Measurements from ENCODE around the gene TRIM22.
"Not testable (repeated sequence)": the region's sequence is repeated elsewhere in the genome, so short reads cannot be mapped to it uniquely, and the experiment has no call there.

TRIM22 gene, protein sequence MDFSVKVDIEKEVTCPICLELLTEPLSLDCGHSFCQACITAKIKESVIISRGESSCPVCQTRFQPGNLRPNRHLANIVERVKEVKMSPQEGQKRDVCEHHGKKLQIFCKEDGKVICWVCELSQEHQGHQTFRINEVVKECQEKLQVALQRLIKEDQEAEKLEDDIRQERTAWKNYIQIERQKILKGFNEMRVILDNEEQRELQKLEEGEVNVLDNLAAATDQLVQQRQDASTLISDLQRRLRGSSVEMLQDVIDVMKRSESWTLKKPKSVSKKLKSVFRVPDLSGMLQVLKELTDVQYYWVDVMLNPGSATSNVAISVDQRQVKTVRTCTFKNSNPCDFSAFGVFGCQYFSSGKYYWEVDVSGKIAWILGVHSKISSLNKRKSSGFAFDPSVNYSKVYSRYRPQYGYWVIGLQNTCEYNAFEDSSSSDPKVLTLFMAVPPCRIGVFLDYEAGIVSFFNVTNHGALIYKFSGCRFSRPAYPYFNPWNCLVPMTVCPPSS

DNA sequence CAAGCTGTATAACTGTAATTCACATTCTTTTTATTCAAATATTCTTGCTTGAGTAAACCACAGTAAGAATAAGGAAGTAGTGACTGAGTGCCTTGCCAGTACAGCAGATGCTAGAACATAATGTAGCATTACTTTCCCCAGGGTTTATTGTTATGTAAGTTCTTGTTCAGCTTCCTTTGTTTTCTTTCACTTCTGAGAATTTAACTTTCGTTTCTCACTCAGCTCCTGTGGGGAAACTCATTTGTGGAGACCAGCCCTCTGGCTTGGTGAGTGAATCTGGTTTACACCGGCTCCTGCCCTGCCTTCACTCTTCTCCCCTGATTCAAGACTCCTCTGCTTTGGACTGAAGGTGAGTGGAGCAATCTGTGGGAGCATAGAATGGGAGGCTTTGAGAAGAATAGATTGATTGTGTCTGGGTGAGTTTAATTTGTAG is at the start of gene TRIM22:
Gene TRIM22 (plus strand): TSS at position 240 of the 433 bp plus-strand sequence. CDS start 6,443 bp downstream, outside the sequence.
- no peak for DNase-seq

DNA sequence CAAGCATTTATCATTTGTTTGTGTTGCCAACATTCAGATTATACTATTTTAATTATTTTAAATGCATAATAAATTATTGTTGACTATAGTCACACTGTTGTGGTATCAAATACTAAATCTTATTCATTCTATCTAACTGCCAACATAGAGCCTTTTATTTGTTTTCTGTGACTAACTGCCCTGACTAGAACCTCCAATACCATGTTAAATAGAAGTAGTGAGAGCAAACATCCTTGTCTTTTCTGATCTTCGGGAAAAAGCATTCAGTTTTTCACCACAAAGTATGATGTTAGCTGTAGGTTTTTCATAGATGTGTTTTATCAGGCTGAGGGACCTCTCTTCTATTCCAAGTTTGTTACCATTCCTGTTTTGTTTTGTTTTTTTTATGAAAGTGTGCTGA is 49.6 kb upstream of the TRIM22 start:
- DNase-seq: no peak

DNA sequence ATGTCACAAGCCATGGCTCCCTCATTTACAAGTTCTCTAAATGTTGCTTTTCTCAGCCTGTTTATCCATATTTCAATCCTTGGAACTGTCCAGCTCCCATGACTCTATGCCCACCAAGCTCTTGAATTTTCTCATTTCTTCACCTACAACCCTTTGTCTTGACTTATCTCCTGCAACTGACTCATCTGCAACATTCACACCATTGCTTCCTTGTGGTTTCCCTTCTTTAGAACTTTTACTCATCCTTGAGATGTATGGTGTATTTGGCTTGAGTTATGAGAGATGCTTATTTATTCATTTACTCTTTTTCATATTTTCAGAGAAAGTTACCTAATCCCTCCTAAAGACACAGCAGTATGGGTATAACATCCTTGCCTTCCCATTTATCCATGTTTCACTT is 46.0 kb upstream of the TRIM22 start:
- no peak for DNase-seq

DNA sequence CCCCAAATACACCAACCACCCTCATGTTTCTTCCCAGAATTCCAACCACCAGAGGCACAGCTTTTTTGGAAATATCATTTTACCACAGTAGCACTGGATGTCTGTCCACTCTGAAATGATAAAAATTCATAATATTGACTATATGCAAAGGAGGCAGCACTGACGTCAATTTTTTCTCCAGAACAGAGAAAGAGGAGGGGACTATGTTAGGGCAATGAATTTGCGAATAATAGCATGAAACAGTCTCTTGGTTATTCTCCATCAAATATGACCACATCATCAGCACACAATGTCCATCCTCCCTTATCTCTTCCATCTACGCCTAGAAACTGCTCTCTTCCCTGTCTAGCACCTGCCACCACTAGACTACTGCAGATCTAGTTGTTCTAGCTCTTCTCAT is 43.5 kb upstream of the TRIM22 start:
- no peak for DNase-seq

DNA sequence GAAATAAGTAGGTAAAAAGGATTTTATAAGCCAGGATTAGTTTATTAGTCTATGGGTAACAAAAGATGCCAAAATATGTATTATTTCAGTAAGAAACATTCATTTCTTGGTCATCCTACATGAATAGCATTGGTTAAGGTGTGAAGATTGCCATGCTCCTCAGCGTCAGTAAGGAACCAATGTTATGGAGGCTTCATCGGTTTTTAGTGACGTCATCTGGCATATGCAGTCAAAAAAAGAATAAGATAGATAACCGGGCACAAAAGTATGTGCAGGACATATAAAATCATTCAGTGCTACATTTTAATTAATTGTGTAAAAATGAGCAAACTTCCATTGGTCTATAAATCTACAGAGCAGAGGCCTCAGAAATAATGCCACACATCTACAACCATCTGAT is 34.1 kb upstream of the TRIM22 start:
- no peak for DNase-seq

DNA sequence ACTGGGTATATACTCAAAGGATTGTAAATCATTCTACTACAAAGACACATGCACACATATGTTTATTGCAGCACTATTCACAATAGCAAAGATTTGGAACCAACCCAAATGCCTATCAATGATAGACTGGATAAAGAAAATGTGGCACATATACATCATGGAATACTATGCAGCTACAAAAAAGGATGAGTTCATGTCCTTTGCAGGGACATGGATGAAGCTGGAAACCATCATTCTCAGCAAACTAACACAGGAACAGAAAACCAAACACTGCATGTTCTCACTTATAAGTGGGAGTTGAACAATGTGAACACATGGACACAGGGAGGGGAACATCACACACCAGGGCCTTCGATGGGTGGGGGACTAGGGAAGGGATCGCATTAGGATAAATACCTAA is 32.6 kb upstream of the TRIM22 start:
- DNase-seq: not testable (repeated sequence)

DNA sequence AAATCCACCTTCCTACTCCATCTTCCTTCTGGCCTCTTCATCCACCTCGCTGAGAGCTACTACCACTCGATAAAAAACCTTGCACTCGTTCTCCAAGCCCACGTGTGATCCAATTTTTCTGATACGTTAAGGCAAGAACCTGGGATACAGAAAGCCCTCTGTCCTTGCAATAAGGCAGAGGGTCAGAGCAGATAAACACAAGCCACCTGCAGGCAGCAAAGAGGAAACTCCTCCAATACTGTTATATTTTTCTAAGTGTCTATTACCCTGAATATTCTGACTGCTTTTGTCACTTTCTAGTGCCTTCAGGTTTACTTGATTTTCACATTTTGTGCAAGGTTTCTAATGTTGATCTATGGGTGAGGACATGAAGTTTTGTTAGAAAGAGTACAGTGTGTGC is 31.3 kb upstream of the TRIM22 start:
- DNase-seq: no peak

DNA sequence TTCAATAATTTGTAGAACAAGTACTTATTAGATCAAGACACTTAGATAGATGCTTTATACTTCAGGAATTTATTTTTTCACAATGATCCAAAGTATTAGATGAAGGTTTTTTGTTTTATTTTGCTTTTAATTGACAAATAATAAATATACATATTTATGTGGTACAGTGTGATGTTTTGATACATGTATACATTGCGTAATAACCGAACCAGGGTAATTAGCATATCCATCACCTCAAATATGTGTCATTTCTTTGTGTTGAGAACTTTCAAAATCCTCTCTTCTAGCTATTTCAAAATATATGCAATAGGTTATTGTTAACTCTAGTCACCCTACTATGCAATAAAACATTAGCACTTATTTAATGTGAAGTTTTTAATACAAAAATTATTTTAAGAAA is 26.1 kb upstream of the TRIM22 start:
- no peak for DNase-seq

DNA sequence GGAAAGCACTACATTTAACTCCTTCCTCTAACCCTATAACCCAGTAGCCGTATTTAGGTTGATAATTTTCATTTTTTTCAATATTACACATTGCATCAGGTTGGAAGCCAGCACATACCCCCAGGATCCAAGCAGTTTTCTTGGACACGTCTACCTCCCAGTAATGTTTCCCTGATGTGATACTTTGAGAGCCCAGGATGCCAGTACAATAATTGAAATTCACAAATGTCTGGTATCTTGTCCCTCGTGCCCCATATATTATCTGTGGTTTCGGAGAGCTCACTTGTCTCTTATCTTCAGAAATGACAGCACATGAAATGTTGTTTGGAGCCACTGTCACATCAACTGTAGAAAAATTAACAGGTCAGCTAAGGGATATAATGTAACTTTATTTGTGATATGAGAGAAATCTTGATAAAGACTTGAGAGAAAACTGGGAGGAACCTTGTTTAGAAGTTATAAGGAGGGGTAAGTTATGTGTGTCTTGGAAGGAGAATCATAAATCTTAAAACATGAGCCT is 24.5 kb upstream of the TRIM22 start:
- no peak for DNase-seq

DNA sequence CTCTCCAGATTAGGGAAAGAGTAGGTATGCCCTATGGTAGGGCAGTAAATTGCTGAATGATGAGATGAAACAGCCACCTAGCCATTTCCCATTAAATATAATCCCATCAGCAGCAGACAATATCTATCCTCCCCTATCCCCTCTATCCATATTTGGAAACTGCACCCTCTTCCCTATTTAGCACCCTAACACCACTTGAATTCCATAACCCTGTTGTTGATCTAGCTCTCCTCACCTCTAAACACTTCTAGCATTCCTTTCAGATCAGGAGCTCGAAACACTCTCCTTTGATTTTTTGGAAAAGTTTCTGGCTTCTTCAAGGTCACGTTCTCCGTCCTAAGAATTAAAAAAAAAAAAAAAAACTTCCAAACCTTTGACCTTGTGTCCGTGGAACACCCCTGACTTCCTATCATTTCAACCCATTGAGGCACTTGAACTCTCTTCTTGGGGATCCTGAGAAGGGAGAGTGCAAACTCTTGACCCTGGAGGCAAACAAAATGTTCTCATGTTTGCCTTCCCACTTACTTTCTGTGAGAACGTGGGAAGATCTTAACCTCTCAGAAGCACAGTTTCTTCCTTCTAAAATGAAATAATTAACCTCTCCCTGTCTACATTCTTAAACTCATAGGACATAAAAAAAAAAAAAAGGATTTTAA is 23.7 kb upstream of the TRIM22 start:
- DNase-seq: no peak

DNA sequence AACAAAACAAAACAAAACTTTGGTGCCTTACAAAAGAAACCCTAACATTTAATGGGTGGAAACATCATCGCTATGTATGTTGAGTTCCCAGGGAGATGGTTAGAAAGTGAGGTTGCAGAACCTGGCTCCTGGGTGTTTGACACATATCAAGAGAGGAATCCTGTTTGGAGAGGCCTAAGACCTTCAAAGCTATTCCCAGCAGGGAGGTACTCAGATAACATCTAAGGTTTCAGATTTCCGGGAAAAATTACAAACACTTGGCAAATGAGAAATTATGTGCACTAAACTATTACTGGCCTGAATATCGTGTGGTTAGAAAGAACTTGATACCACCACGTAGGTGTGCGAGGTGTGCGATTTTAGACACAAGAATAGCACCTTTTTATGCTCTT is 23.2 kb upstream of the TRIM22 start:
- no peak for DNase-seq

DNA sequence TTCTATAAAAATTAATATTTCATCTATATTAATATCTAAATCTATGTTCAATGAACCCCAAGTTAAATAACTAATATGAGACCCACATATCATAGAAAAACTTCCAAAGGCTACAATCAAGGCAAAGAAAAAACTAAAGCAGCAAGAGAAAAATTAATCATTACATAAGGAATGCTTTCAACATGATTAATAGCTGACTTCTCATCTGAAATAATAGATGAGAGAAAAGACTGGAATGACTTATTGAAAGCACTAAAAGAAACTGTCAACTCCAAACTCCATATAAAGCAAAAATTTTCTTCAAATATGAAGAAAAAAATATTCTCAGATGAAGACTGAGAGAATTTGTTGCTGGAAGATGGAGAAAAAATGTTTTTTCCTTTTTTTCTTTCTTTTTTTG is 17.8 kb upstream of the TRIM22 start:
- no peak for DNase-seq

DNA sequence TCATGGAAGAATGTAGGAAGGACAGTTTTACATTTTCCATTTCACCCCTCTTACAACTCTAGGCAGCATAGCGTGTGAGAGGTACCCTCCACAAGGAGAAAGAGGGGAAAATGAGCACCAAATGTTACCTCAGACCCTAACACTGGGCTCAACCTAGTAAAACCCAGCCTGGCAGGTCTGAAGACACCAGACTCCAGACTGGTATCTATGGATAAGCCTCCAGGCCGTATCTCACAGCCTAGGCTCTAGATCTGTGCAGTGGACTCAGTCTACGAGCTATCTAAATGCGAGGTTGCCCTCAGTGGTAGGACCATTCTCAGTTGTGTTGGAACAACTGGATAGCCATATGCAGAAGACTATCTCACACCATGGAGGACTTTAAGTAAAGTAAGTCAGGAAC is 15.2 kb upstream of the TRIM22 start:
- DNase-seq: no peak

DNA sequence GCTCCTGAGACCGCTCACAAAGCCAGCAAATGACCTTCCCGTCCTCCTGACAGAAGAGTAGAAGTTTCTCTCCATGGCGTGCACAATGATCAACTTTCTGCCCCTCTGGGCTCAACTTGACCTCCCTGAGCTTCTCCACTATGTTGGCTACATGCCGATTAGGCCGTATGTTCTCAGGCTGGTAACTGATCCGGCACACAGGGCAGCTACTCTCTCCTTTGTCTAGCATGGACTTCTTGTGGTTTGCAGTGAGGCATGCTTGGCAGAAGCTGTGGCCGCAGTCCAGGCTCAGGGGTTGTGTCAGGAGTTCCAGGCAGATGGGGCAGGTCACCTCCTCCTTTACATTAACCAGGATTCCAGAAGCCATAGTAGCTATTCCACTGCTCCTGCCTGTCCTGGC is 9.8 kb upstream of the TRIM22 start:
- no peak for DNase-seq

DNA sequence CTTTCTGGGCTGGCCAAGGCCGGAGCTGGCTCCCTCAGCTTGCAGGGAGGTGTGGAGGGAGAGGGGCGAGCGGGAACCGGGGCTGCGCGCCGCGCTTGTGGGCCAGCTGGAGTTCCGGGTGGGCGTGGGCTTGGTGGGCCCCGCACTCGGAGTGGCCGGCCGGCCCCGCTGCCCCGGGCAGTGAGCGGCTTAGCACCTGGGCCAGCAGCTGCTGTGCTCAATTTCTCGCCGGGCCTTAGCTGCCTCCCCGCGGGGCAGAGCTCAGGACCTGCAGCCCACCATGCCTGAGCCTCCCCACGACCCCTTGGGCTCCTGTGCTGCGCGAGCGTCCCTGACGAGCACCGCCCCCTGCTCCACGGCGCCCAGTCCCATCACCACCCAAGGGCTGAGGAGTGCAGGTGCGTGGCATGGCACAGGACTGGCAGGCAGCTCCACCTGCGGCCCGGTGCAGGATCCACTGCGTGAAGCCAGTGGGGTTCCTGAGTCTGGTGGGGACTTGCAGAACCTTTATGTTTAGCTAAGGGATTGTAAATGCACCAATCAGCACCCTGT is 6.6 kb upstream of the TRIM22 start:
- not testable (repeated sequence) for DNase-seq

DNA sequence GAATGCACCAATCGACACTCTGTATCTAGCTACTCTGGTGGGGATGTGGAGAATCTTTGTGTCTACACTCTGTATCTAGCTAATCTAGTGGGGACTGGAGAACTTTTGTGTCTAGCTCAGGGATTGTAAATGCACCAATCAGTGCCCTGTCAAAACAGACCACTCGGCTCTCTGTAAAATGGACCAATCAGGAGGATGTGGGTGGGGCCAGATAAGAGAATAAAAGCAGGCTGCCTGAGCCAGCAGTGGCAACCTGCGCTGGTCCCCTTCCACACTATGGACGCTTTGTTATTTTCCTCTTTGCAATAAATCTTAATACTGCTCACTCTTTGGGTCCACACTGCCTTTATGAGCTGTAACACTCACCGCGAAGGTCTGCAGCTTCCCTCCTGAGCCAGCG is 6.0 kb upstream of the TRIM22 start:
- DNase-seq: not testable (repeated sequence)

DNA sequence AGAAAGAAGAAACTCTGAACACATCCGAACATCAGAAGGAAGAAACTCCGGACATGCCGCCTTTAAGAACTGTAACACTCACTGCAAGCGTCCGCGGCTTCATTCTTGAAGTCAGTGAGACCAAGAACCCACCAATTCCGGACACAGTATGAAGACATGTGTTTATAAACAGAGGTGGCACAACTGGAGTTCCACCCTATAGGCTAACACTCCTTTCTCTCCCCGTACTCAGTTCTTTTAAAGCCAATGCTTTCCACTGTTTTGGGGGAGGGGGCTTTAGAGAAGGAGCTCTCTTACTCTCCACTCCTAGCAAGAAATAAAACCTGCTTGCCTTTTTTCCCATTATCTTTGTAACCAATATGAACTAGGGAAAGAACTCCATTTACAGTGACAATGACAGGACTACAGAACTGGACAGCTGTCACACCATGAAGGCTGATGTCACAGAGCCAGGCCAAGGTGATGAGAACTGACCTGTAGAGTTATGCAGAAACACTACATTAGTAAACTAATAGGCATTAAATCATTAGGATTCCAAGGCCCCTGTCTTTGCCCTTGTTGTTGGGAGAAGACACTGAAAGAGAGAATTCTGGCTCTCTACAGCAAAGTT is 5.4 kb upstream of the TRIM22 start:
- peak; percentile 18 for DNase-seq

DNA sequence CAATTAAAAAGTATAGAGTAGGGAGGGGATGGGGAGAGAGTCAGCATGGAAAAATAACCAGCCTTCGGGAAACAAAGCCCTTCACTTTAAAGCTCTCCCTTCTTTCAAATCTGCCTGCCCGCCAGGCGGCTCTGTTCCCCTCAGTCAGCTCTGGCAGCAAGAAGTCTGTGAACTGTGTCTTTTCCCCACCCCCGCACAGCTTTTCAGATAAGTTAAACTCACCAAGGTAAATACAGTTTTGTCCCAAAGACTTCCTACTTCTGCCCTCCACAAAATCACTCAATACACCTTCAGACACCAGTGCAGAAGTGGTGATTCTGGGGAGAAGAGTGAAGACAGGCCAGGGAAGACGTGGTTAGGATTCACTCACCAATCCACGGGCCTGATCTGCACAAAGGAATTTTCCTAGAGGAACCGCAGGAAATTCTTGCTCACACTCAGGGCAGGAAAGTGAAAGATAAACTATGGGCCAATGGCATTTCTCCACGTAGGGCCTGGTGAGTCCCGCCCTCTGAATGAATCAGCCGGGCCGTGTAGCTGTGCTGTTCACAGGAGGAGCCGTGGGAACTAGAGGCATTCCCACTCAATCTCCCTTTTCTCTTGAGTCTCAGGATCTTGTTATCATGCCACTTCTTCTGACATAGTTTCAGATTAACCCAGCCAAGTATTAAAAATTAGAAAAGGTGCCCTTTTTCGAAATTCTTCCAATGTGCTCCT is 4.8 kb upstream of the TRIM22 start, which contains the start of gene TRIM5:
Gene TRIM5 (minus strand): TSS at position 429 of the 717 bp plus-strand sequence. CDS start 4,897 bp downstream, outside the sequence.
- peak; percentile 87 for DNase-seq

DNA sequence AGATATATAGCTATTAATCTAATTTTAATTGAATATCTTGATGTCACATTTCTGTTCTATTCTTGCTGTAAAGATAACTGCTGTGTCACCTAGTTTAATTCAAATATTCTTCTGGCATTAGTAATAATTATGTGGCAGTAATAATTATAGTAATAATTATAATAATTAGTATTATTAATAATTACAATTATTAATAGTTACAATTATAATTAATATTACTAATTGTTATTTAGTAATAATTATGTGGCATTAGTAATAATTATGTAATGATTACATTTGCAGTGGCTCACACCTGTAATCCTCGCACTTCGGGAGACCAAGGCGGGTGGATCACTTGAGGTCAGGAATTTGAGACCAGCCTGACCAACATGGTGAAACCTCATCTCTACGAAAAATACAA is 3.2 kb upstream of the TRIM22 start:
- no peak for DNase-seq

DNA sequence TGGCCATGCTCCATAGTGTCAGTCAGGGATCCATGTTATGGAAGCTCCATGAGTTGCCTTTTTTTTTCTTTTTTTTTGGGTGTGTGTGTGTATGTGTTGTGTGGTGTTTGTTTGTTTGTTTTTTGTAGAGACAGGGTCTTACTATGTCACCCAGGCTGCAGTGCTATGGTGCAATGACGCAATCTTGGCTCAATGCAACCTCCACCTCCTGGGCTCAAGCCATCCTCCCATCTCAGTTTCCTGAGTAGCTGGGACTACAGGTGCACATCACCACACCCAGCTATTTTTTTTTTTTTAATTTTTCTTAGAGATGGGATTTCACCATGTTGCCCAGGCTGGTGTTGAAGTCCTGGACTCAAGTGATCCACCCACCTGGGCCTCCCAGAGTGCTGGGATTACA is 1.1 kb upstream of the TRIM22 start:
- DNase-seq: no peak

DNA sequence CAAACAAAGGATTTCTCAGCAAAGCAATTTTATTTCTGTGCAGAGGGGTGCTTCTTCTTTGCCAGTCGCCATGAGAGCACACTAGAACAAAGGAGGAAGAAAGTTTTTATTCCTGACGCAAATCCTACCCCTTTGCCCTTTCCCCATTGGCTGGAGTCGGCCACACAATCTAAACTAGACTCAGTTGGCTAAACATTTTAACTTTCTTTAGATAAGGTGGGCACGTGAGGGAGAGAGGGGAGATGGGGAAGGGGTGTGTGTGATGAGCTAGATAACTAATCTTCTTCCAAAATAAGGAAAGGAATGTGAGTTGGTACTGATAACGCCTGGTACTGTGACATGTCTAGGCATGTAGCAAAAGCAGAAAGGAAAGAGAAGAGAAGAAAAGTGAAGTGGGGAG is 626 bp downstream of the TRIM22 start:
- DNase-seq: no peak

DNA sequence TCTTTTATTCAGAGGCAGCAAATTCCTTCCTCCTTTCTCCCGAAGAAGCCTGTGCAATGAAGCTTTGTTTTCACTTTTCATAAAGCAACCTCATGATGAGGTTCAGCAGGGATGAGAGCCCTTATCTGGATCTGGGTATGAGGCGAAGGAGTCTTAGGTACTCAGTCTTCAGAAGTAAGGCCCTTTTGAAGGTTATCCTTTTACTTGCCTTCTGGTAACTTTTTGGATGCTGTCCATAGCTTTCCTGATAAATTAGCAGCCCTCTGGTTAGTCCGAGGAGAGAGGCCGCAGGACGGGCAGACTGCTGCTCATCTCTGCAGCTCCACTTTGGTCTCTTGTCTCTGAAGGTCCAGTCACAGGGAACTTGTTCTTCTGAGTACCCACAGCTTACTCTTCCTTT is 1.1 kb downstream of the TRIM22 start:
- no peak for DNase-seq

Data from NCI-H2227 treated with DMSO at 0.1 percent for 48 hours (cell line).